K562 (cell line): Measurements from ENCODE around the gene CLIP4. TPM values are rescaled to one million over a fixed set of nuclear protein-coding genes. Genes with fewer than 3 reads are reported as not detected.

Experiments
- ATAC-seq: fragments of 200-7000 bp; cut with Tn5 transposase; 3 replicates; pipeline ENCODE4 v1.9.1; 2020; ENCODE audit warnings: moderate library complexity
- BruUV-seq: library from RNA; stranded (reverse); fragments of 400-500 nt; replicated peaks from 2 replicates; lab custom pipeline; 2021; lab: Mats Ljungman, UMichigan
- CTCF ChIA-PET: fragments of 300-600 bp; formaldehyde crosslinking; extraction: SDS; loops from one replicate; lab custom pipeline; 2021; ENCODE audit warnings: low intra/inter-chr PET ratio; lab: Yijun Ruan, JAX
- POLR2A ChIA-PET: fragments of 300-600, 350-650 bp; sonication (Branson Sonifier 250); formaldehyde crosslinking; extraction: SDS; loops from one replicate; lab custom pipeline; 2021; ENCODE audit warnings: antibody characterized with exemption, inconsistent platforms; lab: Yijun Ruan, JAX
- DNase-seq, 4 experiments: peaks; one replicate each; pipeline versions ENCODE4 v3.0.0 to v3.0.0-alpha.2; 2011 to 2018; ENCODE audit warnings: low spot score in 3 of 4, mixed read lengths in 3 of 4; ENCODE audit errors: extremely low read depth in 1 of 4
- FAIRE-seq: peaks from 2 replicates; lab custom pipeline; 2011; peaks lifted over from hg19 to GRCh38; lab: Jason Lieb, UNC
- H2AFZ ChIP-seq: 2 replicates; pipeline ENCODE4 v1.6.0; 2011; ENCODE audit warnings: low read depth, low read length, control low read depth, inconsistent platforms
- H3K27ac ChIP-seq: fragments of 200-600 bp; 3 replicates; pipeline ENCODE4 v1.8.0; 2011; ENCODE audit warnings: low read depth, mild to moderate bottlenecking, control low read depth, inconsistent platforms, low read length, moderate library complexity, mixed read lengths; ENCODE audit errors: extremely low read depth
- H3K27me3 ChIP-seq, 2 experiments: fragments of 300-600 bp in 1 of 2; 2 replicates in 1 of 2; 3 replicates in 1 of 2; pipeline versions ENCODE4 v1.6.0 to v1.8.0; 2011; ENCODE audit warnings: inconsistent platforms in 2 of 2, low read length in 2 of 2, mild to moderate bottlenecking in 1 of 2, mixed read lengths in 1 of 2, moderate library complexity in 1 of 2; ENCODE audit not compliant: control insufficient read depth in 2 of 2, insufficient read depth in 2 of 2
- H3K36me3 ChIP-seq: fragments of 300-600 bp; 3 replicates; pipeline ENCODE4 v1.8.0; 2011; ENCODE audit warnings: mild to moderate bottlenecking, low read length, inconsistent platforms; ENCODE audit not compliant: control insufficient read depth, insufficient read depth
- H3K4me1 ChIP-seq, 2 experiments: fragments of 200-600 bp in 1 of 2; replicated peaks in 1 of 2; 2 replicates in 1 of 2; 3 replicates in 1 of 2; pipeline versions ENCODE4 v1.5.1 to v1.8.0; 2011; ENCODE audit warnings: inconsistent platforms in 2 of 2, low read length in 2 of 2, mild to moderate bottlenecking in 1 of 2, mixed read lengths in 1 of 2, moderate library complexity in 1 of 2; ENCODE audit not compliant: control insufficient read depth in 2 of 2, insufficient read depth in 2 of 2
- H3K4me2 ChIP-seq: 2 replicates; pipeline ENCODE4 v1.6.1; 2011; ENCODE audit warnings: low read length, control low read depth, inconsistent platforms, mixed read lengths; ENCODE audit not compliant: insufficient read depth
- H3K4me3 ChIP-seq: fragments of 200-600 bp; sonication (generic), shearing (Covaris generic); 2 replicates; pipeline ENCODE4 v1.5.1; 2016; ENCODE audit warnings: control low read depth, inconsistent platforms
- H3K79me2 ChIP-seq: fragments of 200-600 bp; 3 replicates; pipeline ENCODE4 v1.8.0; 2011; ENCODE audit warnings: low read length, inconsistent platforms; ENCODE audit not compliant: control insufficient read depth, insufficient read depth
- H3K9ac ChIP-seq, 2 experiments: 2 replicates each; pipeline versions ENCODE4 v1.6.0 to v1.6.1; 2011; ENCODE audit warnings: low read depth in 2 of 2, low read length in 2 of 2, control low read depth in 1 of 2, inconsistent platforms in 1 of 2, mild to moderate bottlenecking in 1 of 2, mixed read lengths in 1 of 2; ENCODE audit not compliant: insufficient read depth in 1 of 2
- H3K9me1 ChIP-seq: one replicate; pipeline ENCODE4 v1.6.0; 2011; ENCODE audit warnings: inconsistent platforms, mild to moderate bottlenecking, low read length, moderate library complexity; ENCODE audit not compliant: control insufficient read depth, insufficient read depth
- H3K9me3 ChIP-seq: replicated peaks from 2 replicates; pipeline ENCODE4 v1.5.1; 2011; ENCODE audit warnings: low read depth, low read length, inconsistent platforms; ENCODE audit not compliant: control insufficient read depth, insufficient read depth
- H4K20me1 ChIP-seq: replicated peaks from 2 replicates; pipeline ENCODE4 v1.6.1; 2011; ENCODE audit warnings: low read length, inconsistent platforms, mixed read lengths; ENCODE audit not compliant: control insufficient read depth, insufficient read depth
- CTCF ChIP-seq, 3 experiments: IDR thresholded peaks in 2 of 3; conservative IDR thresholded peaks in 1 of 3; 2 replicates each; pipeline ENCODE4 v1.5.1; 2011 to 2012; ENCODE audit warnings: low read length in 3 of 3, mild to moderate bottlenecking in 3 of 3, control low read depth in 2 of 3, improper control_type of control experiment in 1 of 3, inconsistent platforms in 1 of 3, low read depth in 1 of 3, mixed read lengths in 1 of 3, moderate library complexity in 1 of 3; ENCODE audit not compliant: insufficient read depth in 2 of 3
- TEAD4 ChIP-seq, 2 experiments: sonication (generic) in 1 of 2; formaldehyde crosslinking in 1 of 2; IDR thresholded peaks; 2 replicates each; pipeline versions ENCODE4 v1.6.1 to v1.8.0; 2012 to 2022; ENCODE audit warnings: borderline replicate concordance in 1 of 2, inconsistent platforms in 1 of 2, low read length in 1 of 2, mild to moderate bottlenecking in 1 of 2, missing genetic modification reagents in 1 of 2
- ZNF311 ChIP-seq: fragments of 250-450 bp; sonication (Bioruptor Pico); IDR thresholded peaks from 2 replicates; pipeline ENCODE4 v1.4.0; 2020; ENCODE audit warnings: mild to moderate bottlenecking, moderate library complexity
- WGBS: fragments of 100-300 bp; shearing (Covaris generic); methylation state at CpG from one replicate; pipeline ENCODE4 v1.1.6; 2016; ENCODE audit warnings: low coverage, mixed read lengths; ENCODE audit not compliant: insufficient coverage; ENCODE audit errors: missing lambda C conversion rate; 5-methylcytosine and 5-hydroxymethylcytosine counted together
- in situ Hi-C: fragments of 300-500 bp; cut with MboI; formaldehyde crosslinking; loops from 4 replicates; pipeline ENCODE4 v1.15.0; 2018; ENCODE audit warnings: inconsistent platforms, mixed read lengths
- intact Hi-C: fragments of 100-400 bp; cut with micrococcal nuclease; formaldehyde crosslinking; loops from 2 replicates; pipeline ENCODE4 v1.14.2; 2022
- polyA plus RNA-seq, 8 experiments: library from polyadenylated mRNA; depleted of rRNA in 4 of 8; stranded (reverse) in 5 of 8; unstranded in 3 of 8; fragments of >200 nt; fragmentation: Nextera tagmentation in 2 of 8; fragmentation: Illumina TruSeq in 1 of 8; extraction: Ambion mirVana in 2 of 8; extraction: Trizol in 1 of 8; gene quantifications; 2 replicates each; pipeline versions ENCODE4 v1.2.1 to v1.2.3, GENCODE V29; 2011 to 2014; ENCODE audit warnings: inconsistent platforms in 1 of 8, missing spikeins in 1 of 8
- total RNA-seq, 7 experiments: library from RNA; depleted of rRNA in 6 of 7; stranded (reverse); fragments of >200 nt in 6 of 7; fragmentation: Illumina TruSeq in 2 of 7; extraction: Trizol in 2 of 7; gene quantifications; 2 replicates each; pipeline versions ENCODE4 v1.2.1 to v1.2.3, GENCODE V29; 2011 to 2021; ENCODE audit warnings: low replicate concordance in 1 of 7

The CLIP4 gene
- total and polyA plus RNA-seq, 9 of the 15 experiments (the other 6 are each of a cell fraction or from before 2014, with no cell fraction given): 0.03 to 0.38 (median 0.13) TPM; not detected in 5

DNA sequence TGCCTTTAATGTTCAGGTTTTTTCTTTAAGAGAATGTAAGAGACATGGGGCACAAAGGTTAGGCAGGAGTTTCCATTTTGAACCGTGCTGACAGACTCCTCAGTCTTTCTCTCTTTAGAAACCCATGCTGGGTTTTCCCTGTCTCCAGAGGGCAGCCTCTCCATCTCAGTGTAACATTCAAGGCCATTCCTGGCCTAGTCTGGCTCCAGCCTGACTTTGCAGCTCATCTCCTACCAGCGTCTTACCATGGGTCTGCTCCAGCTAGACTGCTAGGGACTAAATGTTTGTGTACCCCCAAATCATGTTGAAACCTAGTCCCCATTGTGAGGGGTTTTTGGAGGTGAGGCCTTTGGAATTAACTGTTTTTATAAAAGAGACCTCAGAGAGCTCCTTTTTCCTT, 9.8 kb upstream of the CLIP4 start:
- Histone ChIP-seq H3K9me1 (peaks cover 2% of the 10 kb centered on the region), H3K4me1 (no peaks in the 10 kb centered on the region), H3K4me3 (no peak overlapping the region), H4K20me1 (no peaks in the 10 kb centered on the region), H3K36me3 (no peaks in the 10 kb centered on the region), H3K27ac (no peak overlapping the region), H3K9ac (no peak overlapping the region), H3K9me3 (no peaks in the 10 kb centered on the region), H3K4me2 (no peak overlapping the region), H2AFZ (no peak overlapping the region), H3K79me2 (no peaks in the 10 kb centered on the region), H3K27me3 (peaks cover 6 to 11% of the 10 kb centered on the region in 2 experiments)
- DNase-seq (no peak), FAIRE-seq (no peak), ATAC-seq (no peak; the same call in 2 of the 3 replicates)
- intact Hi-C loops (no loop called here), in situ Hi-C loops (no loop called here)
- no peak for TF ChIP-seq TEAD4 (IDR thresholded peaks at IDR 0.05; ENCODE audit: low read length)
- no peak for TF ChIP-seq TEAD4 (CRISPR knock-in tag; IDR thresholded peaks at IDR 0.05; ENCODE audit: borderline replicate concordance)
- peak in 1 of 3 experiments; percentile 12; a peak in 1 of 6 replicates for TF ChIP-seq CTCF (IDR thresholded peaks at IDR 0.05 in 2 of 3, conservative IDR thresholded peaks at IDR 0.05 in 1 of 3; ENCODE audit: insufficient read depth in 2 of 3, low read depth in 1 of 3, low read length in 3 of 3)
- 0% methylated on average over 2 of the region's 2 CpGs for WGBS
- ChIA-PET POLR2A (no interaction called here), CTCF (no interaction called here)
- BruUV-seq: no TSS peak

GRCh38 chr2:29106256-29106655, 9.0 kb upstream of the CLIP4 start:
- POLR2A ChIA-PET: no interaction called here
- FAIRE-seq: no peak
- Histone ChIP-seq H3K9ac (no peak overlapping the region), H3K4me3 (no peak overlapping the region), H3K36me3 (no peaks in the 10 kb centered on the region), H4K20me1 (no peaks in the 10 kb centered on the region), H3K9me3 (no peaks in the 10 kb centered on the region), H2AFZ (no peak overlapping the region), H3K79me2 (no peaks in the 10 kb centered on the region), H3K9me1 (peaks cover 2% of the 10 kb centered on the region), H3K27ac (no peak overlapping the region), H3K27me3 (peaks cover 5 to 6% of the 10 kb centered on the region in 2 experiments; a peak in 4 of 5 replicates), H3K4me2 (no peak overlapping the region), H3K4me1 (no peaks in the 10 kb centered on the region)
- in situ Hi-C loops: no loop called here
- CTCF ChIA-PET: no interaction called here
- intact Hi-C loops: no loop called here
- 0% methylated on average over 3 of the region's 3 CpGs for WGBS
- no peak for TF ChIP-seq ZNF311 (CRISPR knock-in tag)
- DNase-seq: no peak
- no peak for ATAC-seq
- BruUV-seq: no TSS peak
